ENCODE results near the gene MATN3.

Gene MATN3

GRCh38 chr2:20001361-20001863, 11.1 kb downstream of the MATN3 start:
- no peaks in the 10 kb centered on the region for H3K9me3 ChIP-seq (ENCODE audit: control insufficient read depth, low read length)
- WGBS, 2 experiments = 91 to 100% methylated on average over 1 to 2 of the region's 2 CpGs
- H3K27me3 ChIP-seq (ENCODE audit: control insufficient read depth, insufficient read depth, low read length, poor library complexity, severe bottlenecking) = no peaks in the 10 kb centered on the region
- H3K36me3 ChIP-seq (ENCODE audit: control insufficient read depth, insufficient read depth, low read length) = no peaks in the 10 kb centered on the region
- no peak overlapping the region for H3K27ac ChIP-seq (ENCODE audit: insufficient read depth, low read depth, low read length, poor library complexity, severe bottlenecking)
- H3K4me3 ChIP-seq (ENCODE audit: insufficient read depth, low read depth, low read length) = no peak overlapping the region
- no peaks in the 10 kb centered on the region for H3K4me1 ChIP-seq (ENCODE audit: control insufficient read depth, insufficient read depth, low read length)

- H3K27ac ChIP-seq (ENCODE audit: insufficient read depth, low read depth, low read length, poor library complexity, severe bottlenecking) = no peak overlapping the region
- no peaks in the 10 kb centered on the region for H3K9me3 ChIP-seq (ENCODE audit: control insufficient read depth, low read length)
- H3K36me3 ChIP-seq (ENCODE audit: control insufficient read depth, insufficient read depth, low read length) = no peaks in the 10 kb centered on the region
- no peaks in the 10 kb centered on the region for H3K4me1 ChIP-seq (ENCODE audit: control insufficient read depth, insufficient read depth, low read length)
- H3K27me3 ChIP-seq (ENCODE audit: control insufficient read depth, insufficient read depth, low read length, poor library complexity, severe bottlenecking) = no peaks in the 10 kb centered on the region
- no peak overlapping the region for H3K4me3 ChIP-seq (ENCODE audit: insufficient read depth, low read depth, low read length)
Observed at GRCh38 chr2:19993731-19994130, 18.7 kb downstream of the MATN3 start.

- H3K27me3 ChIP-seq (ENCODE audit: control insufficient read depth, insufficient read depth, low read length, poor library complexity, severe bottlenecking) = no peaks in the 10 kb centered on the region
- no peaks in the 10 kb centered on the region for H3K4me1 ChIP-seq (ENCODE audit: control insufficient read depth, insufficient read depth, low read length)
- H3K4me3 ChIP-seq (ENCODE audit: insufficient read depth, low read depth, low read length) = no peak overlapping the region
- WGBS, 2 experiments = no CpG with 5 or more reads among the region's 1 CpG
- H3K27ac ChIP-seq (ENCODE audit: insufficient read depth, low read depth, low read length, poor library complexity, severe bottlenecking) = no peak overlapping the region
- H3K9me3 ChIP-seq (ENCODE audit: control insufficient read depth, low read length) = no peaks in the 10 kb centered on the region
- H3K36me3 ChIP-seq (ENCODE audit: control insufficient read depth, insufficient read depth, low read length) = no peaks in the 10 kb centered on the region
Observed at GRCh38 chr2:19991895-19992294, 20.6 kb downstream of the MATN3 start.

- Histone ChIP-seq H3K27me3 (ENCODE audit: control insufficient read depth, insufficient read depth, low read length, poor library complexity, severe bottlenecking) (no peaks in the 10 kb centered on the region), H3K27ac (ENCODE audit: insufficient read depth, low read depth, low read length, poor library complexity, severe bottlenecking) (no peak overlapping the region), H3K4me1 (ENCODE audit: control insufficient read depth, insufficient read depth, low read length) (no peaks in the 10 kb centered on the region), H3K4me3 (ENCODE audit: insufficient read depth, low read depth, low read length) (peak overlapping the region; percentile 83), H3K9me3 (ENCODE audit: control insufficient read depth, low read length) (no peaks in the 10 kb centered on the region), H3K36me3 (ENCODE audit: control insufficient read depth, insufficient read depth, low read length) (no peaks in the 10 kb centered on the region)
- WGBS, 2 experiments = 32 to 33% methylated on average over 10 of the region's 10 CpGs
Observed at GRCh38 chr2:19990416-19990728, 22.1 kb downstream of the MATN3 start.

GRCh38 chr2:19989667-19990415, 22.6 kb downstream of the MATN3 start, which contains the start of gene WDR35:
Gene WDR35, minus strand, starts transcription at chr2:19990105. Its CDS starts 90 bp downstream, at chr2:19990015.
- Histone ChIP-seq H3K4me1 (ENCODE audit: control insufficient read depth, insufficient read depth, low read length) (no peaks in the 10 kb centered on the region), H3K27ac (ENCODE audit: insufficient read depth, low read depth, low read length, poor library complexity, severe bottlenecking) (peak within 1 kb of the TSS; percentile 77), H3K27me3 (ENCODE audit: control insufficient read depth, insufficient read depth, low read length, poor library complexity, severe bottlenecking) (no peaks in the 10 kb centered on the region), H3K36me3 (ENCODE audit: control insufficient read depth, insufficient read depth, low read length) (no peaks in the 10 kb centered on the region), H3K9me3 (ENCODE audit: control insufficient read depth, low read length) (no peaks in the 10 kb centered on the region), H3K4me3 (ENCODE audit: insufficient read depth, low read depth, low read length) (peak within 1 kb of the TSS; percentile 83)
- WGBS, 2 experiments = 0% methylated on average over 70 of the region's 70 CpGs

- 0% methylated on average over 5 to 8 of the region's 8 CpGs for WGBS, 2 experiments
- H3K27ac ChIP-seq (ENCODE audit: insufficient read depth, low read depth, low read length, poor library complexity, severe bottlenecking) = peak overlapping the region; percentile 77
Observed at GRCh38 chr2:19989342-19989666, 23.2 kb downstream of the MATN3 start.

GRCh38 chr2:19988600-19988999, 23.9 kb downstream of the MATN3 start:
- 80 to 81% methylated on average over 2 of the region's 2 CpGs for WGBS, 2 experiments
- Histone ChIP-seq H3K27ac (ENCODE audit: insufficient read depth, low read depth, low read length, poor library complexity, severe bottlenecking) (no peak overlapping the region), H3K36me3 (ENCODE audit: control insufficient read depth, insufficient read depth, low read length) (no peaks in the 10 kb centered on the region), H3K4me1 (ENCODE audit: control insufficient read depth, insufficient read depth, low read length) (no peaks in the 10 kb centered on the region), H3K9me3 (ENCODE audit: control insufficient read depth, low read length) (no peaks in the 10 kb centered on the region), H3K27me3 (ENCODE audit: control insufficient read depth, insufficient read depth, low read length, poor library complexity, severe bottlenecking) (no peaks in the 10 kb centered on the region), H3K4me3 (ENCODE audit: insufficient read depth, low read depth, low read length) (peak overlapping the region; percentile 83)

More at GRCh38 chr2:19989342-19989666, 23.2 kb downstream of the MATN3 start:
- Histone ChIP-seq H3K4me1 (ENCODE audit: control insufficient read depth, insufficient read depth, low read length) (no peaks in the 10 kb centered on the region), H3K27me3 (ENCODE audit: control insufficient read depth, insufficient read depth, low read length, poor library complexity, severe bottlenecking) (no peaks in the 10 kb centered on the region), H3K9me3 (ENCODE audit: control insufficient read depth, low read length) (no peaks in the 10 kb centered on the region), H3K4me3 (ENCODE audit: insufficient read depth, low read depth, low read length) (peak overlapping the region; percentile 83), H3K36me3 (ENCODE audit: control insufficient read depth, insufficient read depth, low read length) (no peaks in the 10 kb centered on the region)

GRCh38 chr2:19987936-19988335, 24.5 kb downstream of the MATN3 start:
- Histone ChIP-seq H3K4me3 (ENCODE audit: insufficient read depth, low read depth, low read length) (no peak overlapping the region), H3K27me3 (ENCODE audit: control insufficient read depth, insufficient read depth, low read length, poor library complexity, severe bottlenecking) (no peaks in the 10 kb centered on the region), H3K4me1 (ENCODE audit: control insufficient read depth, insufficient read depth, low read length) (no peaks in the 10 kb centered on the region), H3K27ac (ENCODE audit: insufficient read depth, low read depth, low read length, poor library complexity, severe bottlenecking) (no peak overlapping the region), H3K36me3 (ENCODE audit: control insufficient read depth, insufficient read depth, low read length) (no peaks in the 10 kb centered on the region), H3K9me3 (ENCODE audit: control insufficient read depth, low read length) (no peaks in the 10 kb centered on the region)
- WGBS, 2 experiments = 95 to 96% methylated on average over 5 of the region's 5 CpGs

- WGBS, 2 experiments = no CpG with 5 or more reads among the region's 1 CpG
- Histone ChIP-seq H3K4me1 (ENCODE audit: control insufficient read depth, insufficient read depth, low read length) (no peaks in the 10 kb centered on the region), H3K36me3 (ENCODE audit: control insufficient read depth, insufficient read depth, low read length) (peaks cover 2% of the 10 kb centered on the region)
Observed at GRCh38 chr2:19982268-19982667, 30.2 kb downstream of the MATN3 start.

GRCh38 chr2:19979932-19980331, 32.5 kb downstream of the MATN3 start:
- no CpG with 5 or more reads among the region's 1 CpG for WGBS, 2 experiments
- no peaks in the 10 kb centered on the region for H3K4me1 ChIP-seq (ENCODE audit: control insufficient read depth, insufficient read depth, low read length)

More at GRCh38 chr2:19982268-19982667, 30.2 kb downstream of the MATN3 start:
- H3K27ac ChIP-seq (ENCODE audit: insufficient read depth, low read depth, low read length, poor library complexity, severe bottlenecking) = no peak overlapping the region
- H3K4me3 ChIP-seq (ENCODE audit: insufficient read depth, low read depth, low read length) = no peak overlapping the region
- no peaks in the 10 kb centered on the region for H3K27me3 ChIP-seq (ENCODE audit: control insufficient read depth, insufficient read depth, low read length, poor library complexity, severe bottlenecking)
- no peaks in the 10 kb centered on the region for H3K9me3 ChIP-seq (ENCODE audit: control insufficient read depth, low read length)

More at GRCh38 chr2:19979932-19980331, 32.5 kb downstream of the MATN3 start:
- Histone ChIP-seq H3K27me3 (ENCODE audit: control insufficient read depth, insufficient read depth, low read length, poor library complexity, severe bottlenecking) (no peaks in the 10 kb centered on the region), H3K9me3 (ENCODE audit: control insufficient read depth, low read length) (no peaks in the 10 kb centered on the region), H3K4me3 (ENCODE audit: insufficient read depth, low read depth, low read length) (no peak overlapping the region), H3K27ac (ENCODE audit: insufficient read depth, low read depth, low read length, poor library complexity, severe bottlenecking) (no peak overlapping the region), H3K36me3 (ENCODE audit: control insufficient read depth, insufficient read depth, low read length) (peaks cover 6% of the 10 kb centered on the region)

All from ectodermal cell (in vitro differentiated cells).